Neural crest cell (in vitro differentiated cells): ENCODE measurements around the gene RAB3C. TPM values are rescaled to one million over a fixed set of nuclear protein-coding genes. Genes with fewer than 3 reads are reported as not detected.

Experiments used
- DNase-seq: peaks from one replicate; pipeline ENCODE4 v3.0.0; 2021; ENCODE audit warnings: low read depth, mixed read lengths, low spot score
- H3K27ac Mint-ChIP-seq: one replicate; pipeline ENCODE4 v1.8.0; 2021; ENCODE audit warnings: mild to moderate bottlenecking, mixed read lengths; ENCODE audit not compliant: unreplicated experiment
- H3K27me3 Mint-ChIP-seq: 2 replicates; pipeline ENCODE4 v1.8.0; 2021; ENCODE audit warnings: low read depth, mild to moderate bottlenecking, mixed read lengths
- H3K36me3 Mint-ChIP-seq: 2 replicates; pipeline ENCODE4 v1.8.0; 2021; ENCODE audit warnings: low read depth, mild to moderate bottlenecking, mixed read lengths
- H3K4me1 Mint-ChIP-seq: 2 replicates; pipeline ENCODE4 v1.8.0; 2021; ENCODE audit warnings: mixed read lengths
- H3K4me3 Mint-ChIP-seq: one replicate; pipeline ENCODE4 v1.8.0; 2021; ENCODE audit warnings: mild to moderate bottlenecking, mixed read lengths
- H3K9me3 Mint-ChIP-seq: 2 replicates; pipeline ENCODE4 v1.8.0; 2021; ENCODE audit warnings: mixed read lengths
- CTCF ChIP-seq: fragments of 200-600 bp; sonication (generic); conservative IDR thresholded peaks from 2 replicates; pipeline ENCODE4 v1.5.0; 2021; ENCODE audit warnings: antibody characterized with exemption, mild to moderate bottlenecking
- total RNA-seq: library from RNA; stranded (reverse); gene quantifications from 2 replicates; pipeline ENCODE4 v1.2.1, GENCODE V29; 2021

Gene RAB3C
- total RNA-seq, 1 donor from 2014 or later, result 13.6 TPM

GRCh38 chr5:58800861-58801540 lies 218.1 kb downstream of the RAB3C start:
- Mint-ChIP-seq H3K27me3 (no peaks in the 10 kb centered on the region), H3K4me3 (no peak overlapping the region), H3K27ac (no peak overlapping the region), H3K4me1 (peaks cover 9% of the 10 kb centered on the region), H3K9me3 (no peaks in the 10 kb centered on the region), H3K36me3 (no peaks in the 10 kb centered on the region)
- no peak for TF ChIP-seq CTCF
- DNase-seq, result no peak

GRCh38 chr5:58803056-58803455 lies 220.2 kb downstream of the RAB3C start:
- DNase-seq, result no peak
- Mint-ChIP-seq H3K4me3 (no peak overlapping the region), H3K36me3 (no peaks in the 10 kb centered on the region), H3K9me3 (no peaks in the 10 kb centered on the region), H3K27ac (peak overlapping the region; percentile 21), H3K27me3 (no peaks in the 10 kb centered on the region), H3K4me1 (peaks cover 9% of the 10 kb centered on the region)
- no peak for TF ChIP-seq CTCF

GRCh38 chr5:58804291-58804690 lies 221.4 kb downstream of the RAB3C start:
- Mint-ChIP-seq H3K4me3 (no peak overlapping the region), H3K27ac (peak overlapping the region; percentile 70), H3K36me3 (no peaks in the 10 kb centered on the region), H3K27me3 (no peaks in the 10 kb centered on the region), H3K4me1 (peaks cover 9% of the 10 kb centered on the region), H3K9me3 (no peaks in the 10 kb centered on the region)
- TF ChIP-seq CTCF, result no peak
- DNase-seq, result no peak

GRCh38 chr5:58810086-58810485 lies 227.2 kb downstream of the RAB3C start:
- H3K36me3 Mint-ChIP-seq, result no peaks in the 10 kb centered on the region
- no peaks in the 10 kb centered on the region for H3K9me3 Mint-ChIP-seq
- no peak for DNase-seq
- H3K27ac Mint-ChIP-seq, result no peak overlapping the region
- peaks cover 15% of the 10 kb centered on the region for H3K4me1 Mint-ChIP-seq
- H3K27me3 Mint-ChIP-seq, result no peaks in the 10 kb centered on the region
- no peak overlapping the region for H3K4me3 Mint-ChIP-seq
- no peak for TF ChIP-seq CTCF

GRCh38 chr5:58813855-58814254 lies 231.0 kb downstream of the RAB3C start:
- Mint-ChIP-seq H3K4me3 (no peak overlapping the region), H3K27ac (no peak overlapping the region), H3K4me1 (peaks cover 15% of the 10 kb centered on the region), H3K36me3 (no peaks in the 10 kb centered on the region), H3K27me3 (no peaks in the 10 kb centered on the region), H3K9me3 (no peaks in the 10 kb centered on the region)
- no peak for DNase-seq
- no peak for TF ChIP-seq CTCF
